HepG2 (cell line): ENCODE results near the gene ISCA2. TPM values are rescaled to one million over a fixed set of nuclear protein-coding genes. Genes with fewer than 3 reads are reported as not detected.

ENCODE experiments used
- ATF7 ChIP-seq, 2 experiments: fragments of 450-650 bp in 1 of 2; sonication (generic) in 1 of 2; formaldehyde crosslinking in 1 of 2; IDR thresholded peaks; 2 replicates each; pipeline versions ENCODE4 v1.4.0 to v1.6.1; 2016 to 2020; ENCODE audit warnings: antibody characterized with exemption in 1 of 2, mild to moderate bottlenecking in 1 of 2, missing genetic modification reagents in 1 of 2
- CCDC6 ChIP-seq: sonication (generic); formaldehyde crosslinking; IDR thresholded peaks from 2 replicates; pipeline ENCODE4 v1.8.1; 2022; ENCODE audit warnings: mild to moderate bottlenecking, missing genetic modification reagents, moderate library complexity
- MZF1 ChIP-seq: sonication (generic); formaldehyde crosslinking; IDR thresholded peaks from 2 replicates; pipeline ENCODE4 v1.8.1; 2023; ENCODE audit warnings: mild to moderate bottlenecking, missing genetic modification reagents, borderline replicate concordance
- POLR2A ChIP-seq, 2 experiments: IDR thresholded peaks; 2 replicates each; pipeline ENCODE4 v1.6.1; 2011; ENCODE audit warnings: low read depth in 2 of 2, low read length in 2 of 2, mild to moderate bottlenecking in 1 of 2, moderate library complexity in 1 of 2; ENCODE audit not compliant: insufficient read depth in 1 of 2
- SAFB2 ChIP-seq: sonication (generic); formaldehyde crosslinking; IDR thresholded peaks from 2 replicates; pipeline ENCODE4 v1.5.1; 2020; ENCODE audit warnings: missing genetic modification reagents, low read depth, mild to moderate bottlenecking, borderline replicate concordance
- XRCC5 ChIP-seq: fragments of 200-400 bp; formaldehyde crosslinking; optimal IDR thresholded peaks from 2 replicates; pipeline ENCODE3; 2017; ENCODE audit warnings: mild to moderate bottlenecking, low read length
- ZFP1 ChIP-seq: IDR thresholded peaks from 2 replicates; pipeline ENCODE4 v1.6.1; 2016
- ZNF101 ChIP-seq: sonication (generic); formaldehyde crosslinking; IDR thresholded peaks from 2 replicates; pipeline ENCODE4 v1.4.0; 2020; ENCODE audit warnings: mild to moderate bottlenecking, low read depth, missing genetic modification reagents, borderline replicate concordance
- ZNF530 ChIP-seq: sonication (generic); formaldehyde crosslinking; IDR thresholded peaks from 2 replicates; pipeline ENCODE4 v1.5.0; 2020; ENCODE audit warnings: low read depth, mild to moderate bottlenecking, missing genetic modification reagents
- ZNF746 ChIP-seq: sonication (generic); formaldehyde crosslinking; IDR thresholded peaks from 2 replicates; pipeline ENCODE4 v1.8.0; 2022; ENCODE audit warnings: mild to moderate bottlenecking, missing genetic modification reagents
- polyA plus RNA-seq, 8 experiments: library from polyadenylated mRNA; depleted of rRNA in 3 of 8; stranded (reverse) in 7 of 8; unstranded in 1 of 8; fragments of >200 nt; fragmentation: Illumina TruSeq in 4 of 8; extraction: Trizol in 4 of 8; gene quantifications; 2 replicates each; pipeline versions ENCODE4 v1.2.1 to v1.2.3, GENCODE V29; 2011 to 2016; ENCODE audit warnings: low read depth in 4 of 8, missing spikeins in 1 of 8, mixed read lengths in 1 of 8; ENCODE audit not compliant: insufficient read depth in 1 of 8
- total RNA-seq, 5 experiments: library from RNA; depleted of rRNA; stranded (reverse); fragments of >200 nt; fragmentation: Illumina TruSeq; extraction: Trizol; gene quantifications; 2 replicates each; pipeline ENCODE4 v1.2.3, GENCODE V29; 2016; ENCODE audit warnings: low read depth in 1 of 5
- TF ChIP-seq, protein P1 (sequence below): sonication (generic); formaldehyde crosslinking; IDR thresholded peaks from 2 replicates; pipeline ENCODE4 v1.5.0; 2020; ENCODE audit warnings: mild to moderate bottlenecking, missing genetic modification reagents
- TF ChIP-seq, protein P2 (sequence below): sonication (generic); formaldehyde crosslinking; IDR thresholded peaks from 2 replicates; pipeline ENCODE4 v1.4.0; 2020; ENCODE audit warnings: missing genetic modification reagents
- TF ChIP-seq, protein P3 (sequence below), 2 experiments: sonication (generic) in 1 of 2; formaldehyde crosslinking in 1 of 2; IDR thresholded peaks; 2 replicates each; pipeline versions ENCODE4 v1.6.1 to v1.9.0; 2014 to 2022; ENCODE audit warnings: antibody characterized with exemption in 1 of 2, borderline replicate concordance in 1 of 2, inconsistent platforms in 1 of 2, low read depth in 1 of 2, missing genetic modification reagents in 1 of 2

The ISCA2 gene
- total and polyA plus RNA-seq, 2 of the 13 experiments (the other 11 are each of a cell fraction or from before 2014, with no cell fraction given), result 32.1 to 43.4 TPM

DNA sequence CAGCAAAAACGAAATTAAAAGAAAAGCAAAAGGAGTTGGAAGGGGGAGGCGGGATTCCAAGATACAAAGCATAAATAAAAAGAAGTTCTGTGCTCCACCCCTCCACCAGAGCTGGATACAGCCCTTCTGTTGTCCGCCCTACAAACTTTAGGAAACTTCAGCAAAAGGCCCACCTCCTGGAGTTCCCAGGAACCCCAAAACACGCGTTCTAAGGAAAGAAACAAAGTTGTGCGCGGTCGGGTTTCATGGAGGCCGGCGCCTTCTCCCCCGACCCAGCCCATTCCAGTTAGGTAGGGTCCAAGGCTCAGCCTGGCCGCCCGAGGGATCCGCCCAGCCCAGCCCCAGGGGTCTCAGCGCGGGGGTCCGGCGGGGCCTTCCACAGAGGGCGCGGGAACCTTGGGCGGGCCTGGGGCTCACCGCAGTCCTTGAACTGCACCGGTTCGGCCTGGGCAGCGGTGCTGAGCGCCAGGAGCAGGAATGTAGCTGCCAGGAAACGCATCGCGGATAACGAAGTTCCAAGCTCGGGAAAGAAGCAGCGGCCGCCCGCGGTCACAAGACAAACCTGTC is 706 bp upstream of the ISCA2 start, which contains the start of gene NPC2 (continued):
- TF ChIP-seq, protein P1, sequence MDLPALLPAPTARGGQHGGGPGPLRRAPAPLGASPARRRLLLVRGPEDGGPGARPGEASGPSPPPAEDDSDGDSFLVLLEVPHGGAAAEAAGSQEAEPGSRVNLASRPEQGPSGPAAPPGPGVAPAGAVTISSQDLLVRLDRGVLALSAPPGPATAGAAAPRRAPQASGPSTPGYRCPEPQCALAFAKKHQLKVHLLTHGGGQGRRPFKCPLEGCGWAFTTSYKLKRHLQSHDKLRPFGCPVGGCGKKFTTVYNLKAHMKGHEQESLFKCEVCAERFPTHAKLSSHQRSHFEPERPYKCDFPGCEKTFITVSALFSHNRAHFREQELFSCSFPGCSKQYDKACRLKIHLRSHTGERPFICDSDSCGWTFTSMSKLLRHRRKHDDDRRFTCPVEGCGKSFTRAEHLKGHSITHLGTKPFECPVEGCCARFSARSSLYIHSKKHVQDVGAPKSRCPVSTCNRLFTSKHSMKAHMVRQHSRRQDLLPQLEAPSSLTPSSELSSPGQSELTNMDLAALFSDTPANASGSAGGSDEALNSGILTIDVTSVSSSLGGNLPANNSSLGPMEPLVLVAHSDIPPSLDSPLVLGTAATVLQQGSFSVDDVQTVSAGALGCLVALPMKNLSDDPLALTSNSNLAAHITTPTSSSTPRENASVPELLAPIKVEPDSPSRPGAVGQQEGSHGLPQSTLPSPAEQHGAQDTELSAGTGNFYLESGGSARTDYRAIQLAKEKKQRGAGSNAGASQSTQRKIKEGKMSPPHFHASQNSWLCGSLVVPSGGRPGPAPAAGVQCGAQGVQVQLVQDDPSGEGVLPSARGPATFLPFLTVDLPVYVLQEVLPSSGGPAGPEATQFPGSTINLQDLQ (CRISPR knock-in tag), result no peak
- TF ChIP-seq ZFP1 (peak; percentile 32; the same call in 1 of the 2 replicates), XRCC5 (no peak), ATF7 (IDR thresholded peaks at IDR 0.05) (no peak), ATF7 (CRISPR knock-in tag; IDR thresholded peaks at IDR 0.05) (0 out of 2 replicates have a peak, but pooled peaks have one; percentile 44), ZNF530 (CRISPR knock-in tag) (no peak), SAFB2 (CRISPR knock-in tag) (no peak), CCDC6 (CRISPR knock-in tag) (no peak), ZNF101 (CRISPR knock-in tag) (no peak), MZF1 (CRISPR knock-in tag) (no peak), POLR2A (IDR thresholded peaks at IDR 0.05; ENCODE audit: insufficient read depth in 1 of 2, low read depth in 2 of 2, low read length in 2 of 2) (peak; percentile 81 to 82), ZNF746 (CRISPR knock-in tag) (no peak)
- TF ChIP-seq, protein P2, sequence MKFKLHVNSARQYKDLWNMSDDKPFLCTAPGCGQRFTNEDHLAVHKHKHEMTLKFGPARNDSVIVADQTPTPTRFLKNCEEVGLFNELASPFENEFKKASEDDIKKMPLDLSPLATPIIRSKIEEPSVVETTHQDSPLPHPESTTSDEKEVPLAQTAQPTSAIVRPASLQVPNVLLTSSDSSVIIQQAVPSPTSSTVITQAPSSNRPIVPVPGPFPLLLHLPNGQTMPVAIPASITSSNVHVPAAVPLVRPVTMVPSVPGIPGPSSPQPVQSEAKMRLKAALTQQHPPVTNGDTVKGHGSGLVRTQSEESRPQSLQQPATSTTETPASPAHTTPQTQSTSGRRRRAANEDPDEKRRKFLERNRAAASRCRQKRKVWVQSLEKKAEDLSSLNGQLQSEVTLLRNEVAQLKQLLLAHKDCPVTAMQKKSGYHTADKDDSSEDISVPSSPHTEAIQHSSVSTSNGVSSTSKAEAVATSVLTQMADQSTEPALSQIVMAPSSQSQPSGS, result no peak
- TF ChIP-seq, protein P3, sequence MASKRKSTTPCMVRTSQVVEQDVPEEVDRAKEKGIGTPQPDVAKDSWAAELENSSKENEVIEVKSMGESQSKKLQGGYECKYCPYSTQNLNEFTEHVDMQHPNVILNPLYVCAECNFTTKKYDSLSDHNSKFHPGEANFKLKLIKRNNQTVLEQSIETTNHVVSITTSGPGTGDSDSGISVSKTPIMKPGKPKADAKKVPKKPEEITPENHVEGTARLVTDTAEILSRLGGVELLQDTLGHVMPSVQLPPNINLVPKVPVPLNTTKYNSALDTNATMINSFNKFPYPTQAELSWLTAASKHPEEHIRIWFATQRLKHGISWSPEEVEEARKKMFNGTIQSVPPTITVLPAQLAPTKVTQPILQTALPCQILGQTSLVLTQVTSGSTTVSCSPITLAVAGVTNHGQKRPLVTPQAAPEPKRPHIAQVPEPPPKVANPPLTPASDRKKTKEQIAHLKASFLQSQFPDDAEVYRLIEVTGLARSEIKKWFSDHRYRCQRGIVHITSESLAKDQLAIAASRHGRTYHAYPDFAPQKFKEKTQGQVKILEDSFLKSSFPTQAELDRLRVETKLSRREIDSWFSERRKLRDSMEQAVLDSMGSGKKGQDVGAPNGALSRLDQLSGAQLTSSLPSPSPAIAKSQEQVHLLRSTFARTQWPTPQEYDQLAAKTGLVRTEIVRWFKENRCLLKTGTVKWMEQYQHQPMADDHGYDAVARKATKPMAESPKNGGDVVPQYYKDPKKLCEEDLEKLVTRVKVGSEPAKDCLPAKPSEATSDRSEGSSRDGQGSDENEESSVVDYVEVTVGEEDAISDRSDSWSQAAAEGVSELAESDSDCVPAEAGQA (IDR thresholded peaks at IDR 0.05; ENCODE audit: low read depth), result no peak
- TF ChIP-seq, protein P3 (CRISPR knock-in tag; IDR thresholded peaks at IDR 0.05; ENCODE audit: borderline replicate concordance), result 0 out of 2 replicates have a peak, but pooled peaks have one; percentile 30
